Ramos (cell line): ENCODE data around the gene FRMPD3.

Experiments used
- in situ Hi-C: fragments of 300-500 bp; cut with MboI; formaldehyde crosslinking; loops from one replicate; pipeline ENCODE4 v1.14.3; 2022; ENCODE audit warnings: low sequenced_read_pairs; ENCODE audit not compliant: unreplicated experiment

FRMPD3 gene

DNA sequence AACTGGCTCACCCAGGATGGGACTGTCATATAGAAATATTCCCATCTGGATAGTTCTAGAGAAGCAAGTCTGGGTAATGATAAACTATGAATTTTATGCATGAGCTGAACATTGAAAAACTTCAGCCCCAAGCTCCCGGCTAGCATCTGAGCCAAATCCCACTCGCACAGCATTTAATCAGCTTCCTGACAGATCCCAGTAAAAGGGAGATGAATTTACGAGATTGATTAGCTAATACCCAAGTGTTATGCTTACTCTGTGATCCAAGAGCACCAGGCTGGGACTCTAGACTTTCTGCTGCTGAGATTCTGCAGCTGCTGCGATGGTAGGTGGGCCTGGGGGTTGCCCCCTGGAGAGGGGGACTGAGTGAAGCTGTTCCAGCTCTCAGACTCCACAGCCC, 28.0 kb downstream of the FRMPD3 start:
- in situ Hi-C loops = no loop called here

DNA sequence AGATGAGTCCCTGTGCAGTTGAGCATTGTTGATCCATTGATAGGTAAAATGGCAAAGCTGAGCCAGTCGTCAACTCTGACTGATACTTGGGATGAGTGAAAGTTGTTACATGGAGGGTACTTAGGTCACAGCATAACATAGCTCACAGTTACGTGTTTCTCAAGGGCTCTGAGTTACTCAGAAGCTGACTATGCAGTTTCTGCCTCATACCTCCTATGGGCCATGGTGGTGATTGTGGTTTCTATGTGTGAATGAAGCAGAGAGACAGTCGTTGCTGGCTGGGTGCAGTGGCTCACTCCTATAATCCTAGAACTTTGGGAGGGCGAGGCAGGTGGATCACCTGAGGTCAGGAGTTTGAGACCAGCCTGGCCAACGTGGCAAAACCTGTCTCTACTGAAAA, 30.8 kb downstream of the FRMPD3 start:
- in situ Hi-C loops = no loop called here

DNA sequence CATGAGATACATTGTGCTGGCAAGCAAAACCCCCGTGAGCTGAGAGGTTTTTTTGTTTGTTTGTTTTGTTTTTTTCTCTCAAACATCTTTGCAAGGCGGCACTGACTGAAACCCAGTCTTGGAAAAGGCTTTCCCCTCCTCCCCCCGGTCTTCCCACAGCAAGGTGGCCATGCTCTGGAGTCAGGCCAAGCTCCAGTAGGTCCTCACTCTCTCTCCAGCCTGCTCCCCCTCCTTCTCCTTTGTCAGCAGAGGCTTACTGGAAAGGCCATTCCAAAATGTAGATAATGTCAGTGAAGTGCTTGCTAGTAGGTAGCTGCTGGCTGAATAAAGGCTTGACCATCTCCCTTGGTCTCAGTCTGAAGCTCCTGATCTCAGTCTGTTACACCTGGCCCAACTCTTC, 32.6 kb downstream of the FRMPD3 start:
- in situ Hi-C loops = no loop called here

DNA sequence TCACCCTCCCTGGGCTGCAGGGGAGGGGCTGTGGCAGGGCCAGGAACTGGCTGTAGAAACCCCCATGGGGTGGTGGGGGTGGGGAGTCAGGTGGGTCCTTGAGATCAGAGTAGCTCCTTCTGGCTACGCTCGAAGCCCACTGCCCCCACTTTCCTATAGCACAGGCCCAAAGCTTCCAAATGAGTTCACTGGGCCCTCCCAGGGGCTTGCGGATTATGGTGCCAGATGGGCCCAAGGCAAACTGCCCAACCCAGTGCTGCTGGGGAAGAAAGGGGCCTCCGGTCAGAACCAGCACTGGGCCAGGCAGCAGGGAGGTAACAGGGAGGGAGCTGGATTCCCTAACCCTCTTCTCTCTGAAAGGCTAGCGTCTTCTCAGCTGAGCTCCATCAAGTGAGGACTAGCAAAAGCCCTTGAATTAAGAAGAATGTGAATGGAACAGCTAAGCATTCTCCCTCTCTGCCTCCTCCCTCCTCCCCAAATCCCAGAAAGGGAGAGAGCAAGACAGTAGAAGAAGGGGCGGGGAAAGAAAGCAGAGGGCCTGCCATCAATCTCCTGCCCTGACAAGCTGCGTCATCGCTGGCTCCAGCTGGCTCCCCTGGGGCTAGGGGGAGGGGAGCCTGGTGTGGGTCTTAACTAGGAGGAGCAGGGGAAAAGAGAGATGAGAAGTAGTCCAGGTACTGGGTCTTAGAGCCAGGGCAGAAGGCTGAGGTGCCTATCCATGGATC, 34.7 kb downstream of the FRMPD3 start:
- in situ Hi-C loops = no loop called here

DNA sequence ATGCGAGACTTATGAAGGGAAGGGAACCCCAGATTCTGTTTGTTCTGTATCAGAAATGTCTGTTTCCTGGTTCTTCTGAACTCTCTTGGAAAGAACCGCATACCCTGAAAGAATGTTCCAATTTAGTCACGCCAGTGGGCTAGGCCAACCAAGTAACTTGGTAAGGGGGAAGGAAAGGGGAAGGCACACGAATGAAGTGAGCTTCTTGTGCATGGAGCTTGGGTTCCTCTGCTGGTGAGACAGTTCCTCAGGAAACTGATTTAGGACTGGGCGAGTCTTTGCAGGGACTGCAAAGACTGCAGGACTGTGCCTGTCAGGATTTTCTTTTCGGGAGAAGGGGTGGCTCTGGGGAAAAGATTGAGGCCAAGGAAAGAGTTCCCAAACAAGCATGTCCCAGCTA, 35.6 kb downstream of the FRMPD3 start:
- in situ Hi-C loops = no loop called here

DNA sequence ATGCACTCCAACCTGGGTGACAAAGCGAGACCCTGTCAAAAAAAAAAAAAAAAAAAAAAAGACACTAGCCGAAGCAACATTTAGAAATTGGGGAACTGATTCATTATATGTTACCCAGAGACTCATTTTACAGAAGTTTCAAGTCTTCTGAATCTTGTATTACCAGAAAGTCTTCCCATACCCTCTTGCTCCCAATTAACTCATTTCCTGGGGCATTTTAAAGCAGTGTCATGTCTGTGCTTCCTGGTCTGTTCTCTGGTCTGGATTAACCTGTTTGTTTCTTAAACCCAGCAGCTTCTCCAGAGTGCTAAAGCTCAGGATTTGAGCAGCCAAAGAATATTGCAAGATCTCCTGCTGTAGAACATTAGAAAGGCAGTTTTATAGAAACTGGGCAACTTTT, 43.7 kb downstream of the FRMPD3 start:
- in situ Hi-C loops = no loop called here

DNA sequence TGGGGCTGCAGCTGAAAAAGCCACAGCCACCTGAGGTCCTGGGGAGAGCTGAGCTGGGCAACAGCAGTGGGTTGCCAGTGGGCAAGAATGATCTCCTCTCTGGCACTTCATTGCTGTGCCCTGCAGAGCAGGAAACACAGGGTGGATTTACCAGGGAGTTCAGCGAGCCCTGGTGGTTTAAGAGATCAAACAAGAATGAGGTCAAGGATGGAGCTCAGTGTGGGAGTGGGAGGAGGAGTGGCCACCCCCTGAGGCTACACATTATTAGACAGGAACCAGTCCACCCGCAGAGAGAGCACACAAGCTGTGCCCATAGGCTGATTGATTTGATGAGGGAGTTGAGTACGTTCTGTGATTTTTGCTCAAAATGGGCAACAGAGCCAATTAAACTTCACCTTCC, 47.3 kb downstream of the FRMPD3 start:
- in situ Hi-C loops = no loop called here
